HG03432 (cell line): Measurements from ENCODE around the gene UBE2Q1.

ENCODE experiments used
- ATAC-seq: cut with Tn5 transposase; IDR thresholded peaks from one replicate; pipeline ENCODE4 v1.9.1; 2021; ENCODE audit warnings: mild to moderate bottlenecking, moderate library complexity; ENCODE audit not compliant: unreplicated experiment

The UBE2Q1 gene

GRCh38 chr1:154514066-154514553 is 44.4 kb downstream of the UBE2Q1 start:
- no peak for ATAC-seq

- no peak for ATAC-seq
Measured at GRCh38 chr1:154512760-154513159, 45.7 kb downstream of the UBE2Q1 start.

- no peak for ATAC-seq
Measured at GRCh38 chr1:154503898-154504297, 54.6 kb downstream of the UBE2Q1 start.

DNA sequence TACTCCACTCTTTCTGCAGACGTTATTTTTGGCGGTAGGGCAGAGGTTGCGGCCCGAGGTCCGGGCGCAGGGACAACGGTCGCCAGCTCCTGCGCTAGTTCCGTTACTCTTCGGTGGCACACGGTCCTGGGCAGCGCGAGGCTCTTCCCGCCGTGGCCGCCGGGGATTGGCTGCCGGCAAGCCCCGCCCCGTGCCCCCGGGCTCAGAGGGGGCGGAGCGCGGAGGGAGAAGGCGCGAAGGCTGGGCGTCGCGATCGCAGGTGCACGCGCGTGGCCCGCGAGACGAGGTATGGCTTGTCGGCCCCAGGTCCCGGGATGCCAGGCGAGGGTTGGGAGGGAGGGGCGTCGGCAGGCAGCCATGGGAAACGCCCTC is 55.7 kb downstream of the UBE2Q1 start:
- no peak for ATAC-seq

DNA sequence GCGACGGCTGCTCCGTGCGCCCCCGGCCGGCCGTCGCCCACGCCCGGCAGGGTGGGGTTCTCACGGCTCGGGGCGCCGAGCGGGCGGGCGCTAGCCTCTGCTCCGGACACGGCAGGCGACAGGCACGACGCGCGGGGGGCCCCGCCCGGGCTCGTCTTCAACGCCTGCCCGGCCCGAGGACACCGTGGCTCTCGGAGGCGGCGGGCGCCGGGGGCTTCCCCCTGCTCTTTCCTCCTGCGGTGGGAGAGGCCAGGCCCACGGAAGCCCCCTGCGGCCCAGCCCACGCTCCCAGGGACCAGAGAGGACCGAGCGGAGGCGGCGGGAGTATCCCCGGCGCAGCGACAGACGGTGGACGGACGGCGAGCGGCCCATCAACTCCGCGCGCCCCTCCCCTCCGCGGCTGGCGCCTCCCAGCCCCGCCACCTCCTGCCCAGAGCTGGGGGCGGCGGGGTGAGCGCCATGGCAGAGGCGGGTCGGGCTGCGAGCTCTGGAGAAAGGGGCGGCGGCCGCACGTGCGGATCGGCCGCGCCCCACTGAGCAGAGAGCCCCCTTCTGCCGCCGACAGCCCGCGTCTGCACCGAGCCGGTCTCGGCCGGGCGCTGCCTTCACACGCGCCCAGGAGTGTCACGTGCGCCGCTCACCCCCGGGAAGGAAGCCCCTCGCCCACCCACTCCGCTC is 56.3 kb downstream of the UBE2Q1 start, which contains the start of the genes SHE and TDRD10:
SHE (minus strand) TSS at position 347 of the 678 bp plus-strand sequence. CDS start 386 bp downstream, outside the sequence.
TDRD10 (plus strand) TSS at position 154 of the 678 bp plus-strand sequence. CDS start 4,685 bp downstream, outside the sequence.
- ATAC-seq, result no peak

- no peak for ATAC-seq
Measured at GRCh38 chr1:154501423-154502065, 56.9 kb downstream of the UBE2Q1 start.

GRCh38 chr1:154500533-154500932 is 57.9 kb downstream of the UBE2Q1 start:
- no peak for ATAC-seq

DNA sequence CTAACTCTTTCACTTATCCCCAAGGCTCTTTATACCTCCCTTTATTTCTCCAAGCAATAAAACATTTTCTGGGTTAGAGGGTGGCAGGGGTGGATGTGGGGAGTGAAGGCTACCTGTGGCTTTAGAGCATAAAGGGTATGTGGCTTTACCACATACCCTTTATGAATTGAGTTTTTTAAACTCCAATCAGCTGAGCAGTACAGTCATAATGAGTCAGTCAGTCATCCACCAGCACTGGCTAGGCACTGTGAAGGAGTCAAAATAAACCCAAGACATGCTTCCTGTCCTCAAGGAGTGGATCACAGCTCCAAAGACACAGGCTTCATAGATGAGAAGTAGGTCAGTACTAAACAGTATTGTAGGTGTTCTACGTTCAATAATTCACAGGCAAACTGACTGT is 59.0 kb downstream of the UBE2Q1 start:
- ATAC-seq, result no peak
